ENCODE data around the gene SRRD.

- no peak for TF ChIP-seq YY1 (IDR thresholded peaks at IDR 0.05; ENCODE audit: insufficient read depth, insufficient read length)
- TF ChIP-seq ZNF274 (IDR thresholded peaks at IDR 0.05; ENCODE audit: low read depth, low read length): no peak
These were observed 57.6 kb downstream of the SRRD start for GRCh38 chr22:26541167-26541819.

Data from NT2/D1 (cell line).